HFFc6 (cell line): Measurements from ENCODE around the gene RPS23. TPM values are rescaled to one million over a fixed set of nuclear protein-coding genes. Genes with fewer than 3 reads are reported as not detected.

Experiments
- DNase-seq: peaks from one replicate; pipeline ENCODE4 v3.0.0-alpha.2; 2018
- H3K27ac Mint-ChIP-seq: 2 replicates; pipeline ENCODE4 v1.8.0; 2020; ENCODE audit warnings: mild to moderate bottlenecking, mixed read lengths
- H3K27me3 Mint-ChIP-seq: 2 replicates; pipeline ENCODE4 v1.8.0; 2021; ENCODE audit warnings: mild to moderate bottlenecking, moderate library complexity, mixed read lengths; ENCODE audit not compliant: insufficient read depth
- H3K36me3 Mint-ChIP-seq: 2 replicates; pipeline ENCODE4 v1.8.0; 2021; ENCODE audit warnings: low read depth, mixed read lengths
- H3K4me1 Mint-ChIP-seq: 2 replicates; pipeline ENCODE4 v1.8.0; 2020; ENCODE audit warnings: low read depth, mixed read lengths
- H3K4me3 Mint-ChIP-seq: 2 replicates; pipeline ENCODE4 v1.8.0; 2020; ENCODE audit warnings: mild to moderate bottlenecking, moderate library complexity, mixed read lengths
- H3K9me3 Mint-ChIP-seq: 2 replicates; pipeline ENCODE4 v1.8.0; 2020; ENCODE audit warnings: mild to moderate bottlenecking, mixed read lengths
- total RNA-seq, 6 experiments: library from RNA; stranded (reverse); fragmentation: NEBNext Ultra II Directional; extraction: Animal tissue kit (Norgen Biotek cat#: 25700); gene quantifications; 2 replicates in 1 of 6; 3 replicates in 5 of 6; pipeline ENCODE4 v1.2.3, GENCODE V29; 2021
- TF ChIP-seq, protein P1 (sequence below): fragments of 200-600 bp; sonication (generic); IDR thresholded peaks from 2 replicates; pipeline ENCODE4 v1.5.0; 2021; ENCODE audit warnings: antibody characterized with exemption, mild to moderate bottlenecking

Gene RPS23
- total RNA-seq, 6 experiments from 2014 or later: 1,416 to 1,929 (median 1,647) TPM

DNA sequence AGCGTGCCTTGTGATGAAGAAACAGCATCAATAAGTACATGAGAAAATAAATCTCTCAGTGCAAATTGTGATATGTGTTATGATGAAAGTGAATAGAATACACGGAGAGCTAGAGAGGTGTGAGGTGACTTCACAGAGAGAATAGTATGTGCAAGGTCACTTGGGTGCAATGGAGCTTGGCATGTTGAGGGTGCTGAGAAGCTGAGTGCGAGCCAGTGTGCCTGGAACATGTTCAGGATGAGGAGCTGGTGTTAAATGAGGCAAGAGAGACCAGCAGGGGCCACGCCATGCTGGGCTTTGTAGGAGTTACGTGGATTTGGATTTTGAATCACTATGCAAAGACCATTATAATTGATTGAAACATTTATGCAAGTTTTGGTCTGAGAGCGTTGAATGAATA, 12.8 kb upstream of the RPS23 start:
- no peaks in the 10 kb centered on the region for H3K9me3 Mint-ChIP-seq
- no peak for DNase-seq
- H3K27ac Mint-ChIP-seq: no peak overlapping the region
- H3K4me1 Mint-ChIP-seq: 0 out of 2 replicates have a peak, but pooled peaks cover under 1% of the 10 kb centered on the region
- TF ChIP-seq, protein P1, sequence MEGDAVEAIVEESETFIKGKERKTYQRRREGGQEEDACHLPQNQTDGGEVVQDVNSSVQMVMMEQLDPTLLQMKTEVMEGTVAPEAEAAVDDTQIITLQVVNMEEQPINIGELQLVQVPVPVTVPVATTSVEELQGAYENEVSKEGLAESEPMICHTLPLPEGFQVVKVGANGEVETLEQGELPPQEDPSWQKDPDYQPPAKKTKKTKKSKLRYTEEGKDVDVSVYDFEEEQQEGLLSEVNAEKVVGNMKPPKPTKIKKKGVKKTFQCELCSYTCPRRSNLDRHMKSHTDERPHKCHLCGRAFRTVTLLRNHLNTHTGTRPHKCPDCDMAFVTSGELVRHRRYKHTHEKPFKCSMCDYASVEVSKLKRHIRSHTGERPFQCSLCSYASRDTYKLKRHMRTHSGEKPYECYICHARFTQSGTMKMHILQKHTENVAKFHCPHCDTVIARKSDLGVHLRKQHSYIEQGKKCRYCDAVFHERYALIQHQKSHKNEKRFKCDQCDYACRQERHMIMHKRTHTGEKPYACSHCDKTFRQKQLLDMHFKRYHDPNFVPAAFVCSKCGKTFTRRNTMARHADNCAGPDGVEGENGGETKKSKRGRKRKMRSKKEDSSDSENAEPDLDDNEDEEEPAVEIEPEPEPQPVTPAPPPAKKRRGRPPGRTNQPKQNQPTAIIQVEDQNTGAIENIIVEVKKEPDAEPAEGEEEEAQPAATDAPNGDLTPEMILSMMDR: no peak
- no peaks in the 10 kb centered on the region; the same call in 1 of the 2 replicates for H3K27me3 Mint-ChIP-seq
- H3K36me3 Mint-ChIP-seq: no peaks in the 10 kb centered on the region
- no peak overlapping the region for H3K4me3 Mint-ChIP-seq

- Mint-ChIP-seq H3K36me3 (no peaks in the 10 kb centered on the region), H3K4me3 (no peak overlapping the region), H3K9me3 (no peaks in the 10 kb centered on the region), H3K4me1 (no peaks in the 10 kb centered on the region), H3K27ac (no peak overlapping the region), H3K27me3 (no peaks in the 10 kb centered on the region)
- TF ChIP-seq, protein P1: no peak
- no peak for DNase-seq
Observed at GRCh38 chr5:82290005-82290404, 11.9 kb upstream of the RPS23 start.

- H3K4me3 Mint-ChIP-seq: no peak overlapping the region
- no peak overlapping the region for H3K27ac Mint-ChIP-seq
- H3K9me3 Mint-ChIP-seq: no peaks in the 10 kb centered on the region
- peaks cover 2% of the 10 kb centered on the region; the same call in 1 of the 2 replicates for H3K27me3 Mint-ChIP-seq
- TF ChIP-seq, protein P1: no peak
- no peak for DNase-seq
- H3K36me3 Mint-ChIP-seq: no peaks in the 10 kb centered on the region
- no peaks in the 10 kb centered on the region for H3K4me1 Mint-ChIP-seq
Observed at GRCh38 chr5:82287625-82288024, 9.5 kb upstream of the RPS23 start.

DNA sequence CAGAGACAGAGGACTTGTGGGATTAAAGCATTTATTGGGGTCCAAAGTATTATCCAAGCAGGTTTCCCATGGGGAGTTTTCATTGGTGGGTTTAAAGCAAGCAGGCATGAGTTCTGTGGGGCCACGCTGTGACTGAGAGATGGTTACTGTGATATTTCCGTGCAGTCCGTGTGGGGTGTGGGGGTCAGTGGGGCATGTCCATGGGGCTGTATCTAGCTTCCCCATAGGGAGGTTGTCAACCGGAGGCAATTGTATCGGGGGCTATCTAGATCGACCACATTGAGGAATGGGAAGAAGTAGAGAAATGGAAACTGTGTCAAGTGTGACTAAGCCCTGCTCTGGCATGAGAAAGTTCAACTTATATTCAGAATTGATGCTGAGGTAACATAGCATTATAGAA, 7.1 kb upstream of the RPS23 start:
- no peaks in the 10 kb centered on the region; the same call in 1 of the 2 replicates for H3K4me1 Mint-ChIP-seq
- DNase-seq: no peak
- H3K36me3 Mint-ChIP-seq: no peaks in the 10 kb centered on the region
- no peak overlapping the region for H3K4me3 Mint-ChIP-seq
- H3K9me3 Mint-ChIP-seq: no peaks in the 10 kb centered on the region
- TF ChIP-seq, protein P1: no peak
- no peak overlapping the region for H3K27ac Mint-ChIP-seq
- H3K27me3 Mint-ChIP-seq: peaks cover 2% of the 10 kb centered on the region; the same call in 1 of the 2 replicates

- H3K9me3 Mint-ChIP-seq: no peaks in the 10 kb centered on the region
- peaks cover 2% of the 10 kb centered on the region; the same call in 1 of the 2 replicates for H3K27me3 Mint-ChIP-seq
- H3K4me3 Mint-ChIP-seq: no peak overlapping the region
- TF ChIP-seq, protein P1: no peak
- DNase-seq: no peak
- H3K4me1 Mint-ChIP-seq: peaks cover 9% of the 10 kb centered on the region; the same call in 1 of the 2 replicates
- H3K36me3 Mint-ChIP-seq: no peaks in the 10 kb centered on the region
- no peak overlapping the region for H3K27ac Mint-ChIP-seq
Observed at GRCh38 chr5:82283893-82284292, 5.7 kb upstream of the RPS23 start.
